ENCODE results near the gene SYMPK. TPM values are rescaled to one million over a fixed set of nuclear protein-coding genes. Genes with fewer than 3 reads are reported as not detected.

The SYMPK gene
- total RNA-seq, 4 donors from 2014 or later, result 25.5 to 35.6 (median 30.8) TPM

DNA sequence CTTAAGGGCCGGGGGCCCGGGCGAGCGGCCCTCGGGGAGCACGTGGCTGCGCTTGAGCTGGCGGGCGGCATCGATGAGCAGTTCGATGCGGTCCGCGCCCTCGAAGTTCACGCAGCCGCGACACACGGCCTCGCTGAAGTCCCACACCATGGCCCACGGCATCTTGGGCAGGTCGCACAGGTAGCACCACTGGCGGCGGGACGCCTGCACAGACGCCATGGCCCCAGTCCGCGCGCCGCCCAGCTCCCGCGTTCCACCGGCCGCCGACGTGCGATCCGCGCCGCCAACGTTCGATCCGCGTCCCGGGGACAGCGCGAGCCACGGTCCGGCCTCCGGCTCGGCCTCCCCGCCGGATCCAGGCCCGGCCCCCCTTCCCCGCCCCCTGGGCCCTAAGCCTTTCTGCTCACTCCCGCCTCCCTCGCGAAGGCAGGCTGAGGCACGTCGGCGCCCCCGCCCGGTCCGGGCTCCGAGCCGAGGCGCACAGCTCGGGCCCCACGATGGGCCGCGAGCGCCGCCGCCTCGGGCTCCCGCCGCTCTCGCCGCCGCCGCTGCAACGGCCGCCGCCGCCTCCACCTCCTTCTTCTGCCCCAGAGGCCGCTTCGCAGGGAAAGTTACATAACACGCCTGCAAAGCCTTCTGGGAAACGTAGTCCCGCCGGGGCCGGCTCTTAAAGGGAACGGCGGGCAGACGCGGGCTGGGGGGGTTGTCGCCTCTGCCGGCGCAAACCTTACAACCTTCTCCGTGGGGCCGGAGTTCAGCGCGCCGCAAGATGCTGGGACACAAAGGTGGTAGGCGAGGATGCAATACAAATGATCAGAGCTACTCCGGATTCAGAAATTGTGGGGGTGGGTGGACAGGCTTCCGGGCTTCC lies 22.8 kb upstream of the SYMPK start, which contains the start of gene IRF2BP1:
Gene IRF2BP1 (minus strand): TSS at position 586 of the 871 bp plus-strand sequence. CDS start 367 bp downstream, at position 219.
- H3K4me1 ChIP-seq, result peaks cover 0 to 53% (median 34%) of the 10 kb centered on the region in 3 donors
- 0% methylated on average over 2 of the region's 107 CpGs; no CpG with 5 or more reads in 1 of the 2 donors for WGBS, 2 donors (ENCODE audit: low coverage in 1 of 2)
- ATAC-seq, result peak; percentile 91
- TF ChIP-seq POLR2A (IDR thresholded peaks at IDR 0.05), result peak; percentile 49 to 68
- TF ChIP-seq, protein P1, sequence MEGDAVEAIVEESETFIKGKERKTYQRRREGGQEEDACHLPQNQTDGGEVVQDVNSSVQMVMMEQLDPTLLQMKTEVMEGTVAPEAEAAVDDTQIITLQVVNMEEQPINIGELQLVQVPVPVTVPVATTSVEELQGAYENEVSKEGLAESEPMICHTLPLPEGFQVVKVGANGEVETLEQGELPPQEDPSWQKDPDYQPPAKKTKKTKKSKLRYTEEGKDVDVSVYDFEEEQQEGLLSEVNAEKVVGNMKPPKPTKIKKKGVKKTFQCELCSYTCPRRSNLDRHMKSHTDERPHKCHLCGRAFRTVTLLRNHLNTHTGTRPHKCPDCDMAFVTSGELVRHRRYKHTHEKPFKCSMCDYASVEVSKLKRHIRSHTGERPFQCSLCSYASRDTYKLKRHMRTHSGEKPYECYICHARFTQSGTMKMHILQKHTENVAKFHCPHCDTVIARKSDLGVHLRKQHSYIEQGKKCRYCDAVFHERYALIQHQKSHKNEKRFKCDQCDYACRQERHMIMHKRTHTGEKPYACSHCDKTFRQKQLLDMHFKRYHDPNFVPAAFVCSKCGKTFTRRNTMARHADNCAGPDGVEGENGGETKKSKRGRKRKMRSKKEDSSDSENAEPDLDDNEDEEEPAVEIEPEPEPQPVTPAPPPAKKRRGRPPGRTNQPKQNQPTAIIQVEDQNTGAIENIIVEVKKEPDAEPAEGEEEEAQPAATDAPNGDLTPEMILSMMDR (IDR thresholded peaks at IDR 0.05), result peak in 2 of 4 experiments; percentile 16 to 21
- TF ChIP-seq EP300 (IDR thresholded peaks at IDR 0.05), result no peak
- TF ChIP-seq POLR2AphosphoS5 (IDR thresholded peaks at IDR 0.05), result peak; percentile 65
- peak within 1 kb of the TSS; percentile 47 to 78 for H3K4me3 ChIP-seq
- H3K27me3 ChIP-seq, result no peaks in the 10 kb centered on the region
- no peaks in the 10 kb centered on the region for H3K9me3 ChIP-seq
- H3K36me3 ChIP-seq, result peaks cover 0 to 30% of the 10 kb centered on the region in 2 donors
- peak within 1 kb of the TSS; percentile 73 to 93 (median 90) for H3K27ac ChIP-seq

DNA sequence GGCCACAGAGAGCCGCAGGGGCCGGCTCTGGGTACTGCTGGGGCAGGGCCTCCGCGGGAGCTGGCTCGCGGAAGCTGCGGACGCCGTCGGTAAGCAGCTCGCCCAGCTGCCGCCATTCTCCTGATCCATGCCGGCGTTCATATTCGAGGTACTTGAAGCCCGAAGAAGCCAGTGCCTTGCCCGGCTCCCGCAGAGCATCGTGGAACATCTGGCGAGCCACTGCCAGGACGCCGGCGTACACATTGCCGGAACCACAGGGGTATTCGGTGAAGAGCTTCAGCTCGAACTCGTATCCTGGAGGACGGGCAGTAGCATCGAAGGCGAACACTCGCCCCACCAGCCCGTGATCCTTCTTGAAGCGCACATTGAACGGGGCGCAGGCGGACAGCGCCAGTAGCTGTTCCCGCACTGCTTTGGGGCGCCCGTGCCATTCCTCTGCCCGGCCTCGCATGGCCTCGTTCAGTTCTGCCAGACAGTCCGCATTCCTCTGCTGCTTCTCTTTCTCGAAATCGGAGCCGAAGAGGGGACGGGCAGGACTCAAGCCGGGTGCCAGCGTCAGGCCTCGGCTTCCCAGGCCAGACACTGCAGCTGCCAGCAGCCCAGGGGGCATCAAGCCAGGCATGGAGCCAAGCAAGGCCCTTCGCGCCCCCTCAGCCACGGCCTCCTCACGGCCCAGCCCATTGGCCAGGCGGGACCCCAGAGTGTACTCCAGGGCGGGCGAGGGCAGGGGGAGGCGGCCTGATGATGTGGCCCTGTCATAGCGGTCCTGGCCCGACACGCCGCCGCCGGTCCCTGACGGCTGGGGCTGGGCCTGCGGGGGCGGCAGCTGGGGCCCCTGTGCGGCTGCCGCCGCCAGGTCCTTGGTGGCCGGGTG lies 22.0 kb upstream of the SYMPK start:
- TF ChIP-seq EP300 (IDR thresholded peaks at IDR 0.05) (no peak), POLR2AphosphoS5 (IDR thresholded peaks at IDR 0.05) (no peak), POLR2A (IDR thresholded peaks at IDR 0.05) (no peak)
- TF ChIP-seq, protein P1 (IDR thresholded peaks at IDR 0.05), result no peak
- H3K27ac ChIP-seq, result peak overlapping the region; percentile 29 to 93 (median 90)

GRCh38 chr19:45883881-45884681 lies 21.1 kb upstream of the SYMPK start:
- H3K4me3 ChIP-seq, result peak overlapping the region in 1 of 2 donors; percentile 78
- H3K4me1 ChIP-seq, result peaks cover 0 to 53% (median 34%) of the 10 kb centered on the region in 3 donors
- 20 to 100% methylated on average over 1 of the region's 57 CpGs for WGBS, 2 donors (ENCODE audit: low coverage in 1 of 2)

More for the DNA sequence above, 22.0 kb upstream of the SYMPK start:
- whole genome bisulfite sequencing, 2 donors (ENCODE audit: low coverage in 1 of 2), result 93% methylated on average over 11 of the region's 72 CpGs; no CpG with 5 or more reads in 1 of the 2 donors
- ATAC-seq, result no peak
- Histone ChIP-seq H3K36me3 (peaks cover 0 to 21% of the 10 kb centered on the region in 2 donors), H3K27me3 (no peaks in the 10 kb centered on the region), H3K9me3 (no peaks in the 10 kb centered on the region), H3K4me1 (peaks cover 0 to 53% (median 34%) of the 10 kb centered on the region in 3 donors), H3K4me3 (peak overlapping the region; percentile 47 to 78)

GRCh38 chr19:45883586-45883880 lies 20.6 kb upstream of the SYMPK start:
- H3K4me1 ChIP-seq, result peaks cover 0 to 53% (median 34%) of the 10 kb centered on the region in 3 donors
- no peaks in the 10 kb centered on the region for H3K9me3 ChIP-seq
- TF ChIP-seq EP300 (IDR thresholded peaks at IDR 0.05), result no peak
- TF ChIP-seq, protein P1 (IDR thresholded peaks at IDR 0.05), result peak in 1 of 4 experiments; percentile 40
- TF ChIP-seq POLR2AphosphoS5 (IDR thresholded peaks at IDR 0.05), result no peak
- no peak for TF ChIP-seq POLR2A (IDR thresholded peaks at IDR 0.05)
- 10 to 18% methylated on average over 2 to 5 of the region's 5 CpGs for WGBS, 2 donors (ENCODE audit: low coverage in 1 of 2)
- no peak for ATAC-seq
- peak overlapping the region in 1 of 2 donors; percentile 78 for H3K4me3 ChIP-seq
- H3K27ac ChIP-seq, result peak overlapping the region in 3 of 4 donors; percentile 34 to 93 (median 37)
- H3K27me3 ChIP-seq, result no peaks in the 10 kb centered on the region
- H3K36me3 ChIP-seq, result peaks cover 0 to 21% of the 10 kb centered on the region in 2 donors

More at GRCh38 chr19:45883881-45884681, 21.1 kb upstream of the SYMPK start:
- ATAC-seq, result no peak
- Histone ChIP-seq H3K9me3 (no peaks in the 10 kb centered on the region), H3K27ac (peak overlapping the region in 3 of 4 donors; percentile 34 to 93 (median 37)), H3K27me3 (no peaks in the 10 kb centered on the region), H3K36me3 (peaks cover 0 to 21% of the 10 kb centered on the region in 2 donors)
- TF ChIP-seq EP300 (IDR thresholded peaks at IDR 0.05) (no peak), POLR2A (IDR thresholded peaks at IDR 0.05) (no peak), POLR2AphosphoS5 (IDR thresholded peaks at IDR 0.05) (no peak)
- TF ChIP-seq, protein P1 (IDR thresholded peaks at IDR 0.05), result no peak

All from gastroesophageal sphincter (tissue), 4 donors.